T-helper 2 cell treated with Interferon-gamma antibody and Interleukin-4, amounts not matched to agents 5 μg/mL and 100 μg/mL, for 36 hours (primary cell): ENCODE results near the gene POLD2.

ENCODE experiments used
- DNase-seq: peaks from one replicate; pipeline ENCODE4 v3.0.0; 2021; ENCODE audit warnings: low spot score
- H3K27ac Mint-ChIP-seq: one replicate; pipeline ENCODE4 v1.8.0; 2021; ENCODE audit warnings: mild to moderate bottlenecking, mixed read lengths
- H3K27me3 Mint-ChIP-seq: one replicate; pipeline ENCODE4 v1.8.0; 2021; ENCODE audit warnings: low read depth, mixed read lengths
- H3K36me3 Mint-ChIP-seq: one replicate; pipeline ENCODE4 v1.8.0; 2021; ENCODE audit warnings: low read depth, mixed read lengths
- H3K4me1 Mint-ChIP-seq: one replicate; pipeline ENCODE4 v1.8.0; 2021; ENCODE audit warnings: low read depth, mixed read lengths
- H3K4me3 Mint-ChIP-seq: one replicate; pipeline ENCODE4 v1.8.0; 2022; ENCODE audit warnings: mild to moderate bottlenecking, moderate library complexity, mixed read lengths
- H3K9me3 Mint-ChIP-seq: one replicate; pipeline ENCODE4 v1.8.0; 2021; ENCODE audit warnings: mixed read lengths

POLD2 gene

GRCh38 chr7:44100458-44101302, 22.7 kb downstream of the POLD2 start:
- Mint-ChIP-seq H3K9me3 (no peaks in the 10 kb centered on the region), H3K27ac (no peak overlapping the region), H3K27me3 (peaks cover 7% of the 10 kb centered on the region), H3K4me1 (peaks cover 28% of the 10 kb centered on the region), H3K36me3 (no peaks in the 10 kb centered on the region), H3K4me3 (no peak overlapping the region)
- no peak for DNase-seq

GRCh38 chr7:44099669-44100068, 23.7 kb downstream of the POLD2 start:
- Mint-ChIP-seq H3K27me3 (peaks cover 3% of the 10 kb centered on the region), H3K9me3 (no peaks in the 10 kb centered on the region), H3K4me1 (peaks cover 24% of the 10 kb centered on the region), H3K4me3 (no peak overlapping the region), H3K27ac (no peak overlapping the region), H3K36me3 (no peaks in the 10 kb centered on the region)
- no peak for DNase-seq

GRCh38 chr7:44098092-44099068, 25.0 kb downstream of the POLD2 start:
- peak overlapping the region; percentile 41 for H3K4me3 Mint-ChIP-seq
- no peak for DNase-seq
- peaks cover 1% of the 10 kb centered on the region for H3K36me3 Mint-ChIP-seq
- H3K27me3 Mint-ChIP-seq: peaks cover 1% of the 10 kb centered on the region
- peaks cover 24% of the 10 kb centered on the region for H3K4me1 Mint-ChIP-seq
- H3K27ac Mint-ChIP-seq: peak overlapping the region; percentile 88
- H3K9me3 Mint-ChIP-seq: peaks cover 2% of the 10 kb centered on the region

DNA sequence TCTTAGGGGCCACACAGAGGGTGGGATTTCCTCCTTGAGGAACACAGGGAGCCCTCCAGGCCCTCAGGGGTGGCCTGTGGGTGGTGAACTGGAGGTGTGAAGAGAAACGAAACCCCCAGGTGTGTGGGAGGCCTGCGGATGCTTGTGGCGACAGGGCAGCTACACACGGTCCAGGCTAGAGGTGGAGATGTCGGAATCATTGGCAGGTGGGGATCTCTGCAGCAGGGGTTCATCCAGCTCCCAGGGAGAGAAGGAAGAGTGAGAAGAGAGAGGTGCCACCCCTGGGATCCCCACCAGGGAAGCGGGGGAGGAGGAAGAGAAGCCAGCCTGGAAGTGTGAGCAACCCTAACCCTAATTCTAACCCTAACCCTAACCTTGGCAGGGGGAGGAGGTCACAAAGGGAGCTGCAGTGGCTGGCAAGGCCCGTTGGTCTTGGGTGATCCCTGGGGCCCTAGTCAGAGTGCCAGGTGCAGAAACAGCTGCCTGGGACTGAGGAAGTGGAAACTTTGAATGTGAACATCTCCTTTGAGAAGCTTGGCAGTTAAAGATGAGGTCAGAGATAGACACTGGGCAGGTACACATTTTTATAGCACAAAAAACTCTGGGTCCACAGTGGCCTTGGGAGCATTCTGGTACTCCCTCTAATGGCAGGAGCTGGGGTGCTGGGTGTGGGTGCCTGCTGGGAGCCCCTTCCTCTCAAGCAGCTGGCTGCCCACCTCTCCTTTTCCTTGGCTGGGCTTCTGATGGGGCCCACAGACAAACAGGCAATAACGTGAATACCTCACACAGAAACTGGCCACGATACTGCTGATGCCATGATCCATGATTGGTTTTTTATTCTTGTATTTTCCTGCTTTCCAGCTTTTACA, 26.1 kb downstream of the POLD2 start:
- Mint-ChIP-seq H3K27me3 (no peaks in the 10 kb centered on the region), H3K36me3 (peaks cover 6% of the 10 kb centered on the region), H3K4me3 (peak overlapping the region; percentile 41), H3K27ac (peak overlapping the region; percentile 88), H3K9me3 (peaks cover 6% of the 10 kb centered on the region), H3K4me1 (peaks cover 24% of the 10 kb centered on the region)
- DNase-seq: peak; percentile 55

- peak overlapping the region; percentile 41 for H3K4me3 Mint-ChIP-seq
- H3K27ac Mint-ChIP-seq: peak overlapping the region; percentile 88
- H3K4me1 Mint-ChIP-seq: peaks cover 24% of the 10 kb centered on the region
- no peaks in the 10 kb centered on the region for H3K27me3 Mint-ChIP-seq
- no peak for DNase-seq
- H3K36me3 Mint-ChIP-seq: peaks cover 6% of the 10 kb centered on the region
- H3K9me3 Mint-ChIP-seq: peaks cover 6% of the 10 kb centered on the region
These were observed 26.9 kb downstream of the POLD2 start for GRCh38 chr7:44096326-44096881.

DNA sequence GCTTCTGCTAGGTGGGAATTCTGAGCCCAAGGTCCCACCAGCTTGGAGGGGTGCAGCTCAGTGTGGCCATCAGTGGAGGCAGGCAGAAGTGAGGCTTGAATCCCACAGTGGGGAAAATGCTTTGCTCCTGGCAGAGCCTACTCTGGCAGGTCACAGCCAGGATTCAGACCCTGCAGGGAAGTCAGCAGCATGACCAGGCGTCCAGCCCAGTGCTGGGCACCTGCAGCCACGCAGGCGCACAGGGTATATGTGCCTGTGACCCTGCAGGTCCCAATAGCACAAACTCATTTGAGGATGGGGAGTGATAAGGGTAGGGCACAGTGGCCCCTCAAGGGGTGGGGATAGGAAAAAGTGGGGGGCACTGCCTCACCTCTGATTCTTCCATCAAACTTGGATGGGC, 27.6 kb downstream of the POLD2 start:
- Mint-ChIP-seq H3K4me3 (no peak overlapping the region), H3K9me3 (peaks cover 6% of the 10 kb centered on the region), H3K36me3 (peaks cover 6% of the 10 kb centered on the region), H3K4me1 (peaks cover 24% of the 10 kb centered on the region), H3K27me3 (peaks cover 1% of the 10 kb centered on the region), H3K27ac (peak overlapping the region; percentile 49)
- no peak for DNase-seq

- Mint-ChIP-seq H3K27me3 (peaks cover 2% of the 10 kb centered on the region), H3K9me3 (peaks cover 6% of the 10 kb centered on the region), H3K36me3 (peaks cover 6% of the 10 kb centered on the region), H3K4me1 (peaks cover 24% of the 10 kb centered on the region), H3K27ac (peak overlapping the region; percentile 49), H3K4me3 (no peak overlapping the region)
- DNase-seq: no peak
These were observed 28.3 kb downstream of the POLD2 start for GRCh38 chr7:44094883-44095592.

DNA sequence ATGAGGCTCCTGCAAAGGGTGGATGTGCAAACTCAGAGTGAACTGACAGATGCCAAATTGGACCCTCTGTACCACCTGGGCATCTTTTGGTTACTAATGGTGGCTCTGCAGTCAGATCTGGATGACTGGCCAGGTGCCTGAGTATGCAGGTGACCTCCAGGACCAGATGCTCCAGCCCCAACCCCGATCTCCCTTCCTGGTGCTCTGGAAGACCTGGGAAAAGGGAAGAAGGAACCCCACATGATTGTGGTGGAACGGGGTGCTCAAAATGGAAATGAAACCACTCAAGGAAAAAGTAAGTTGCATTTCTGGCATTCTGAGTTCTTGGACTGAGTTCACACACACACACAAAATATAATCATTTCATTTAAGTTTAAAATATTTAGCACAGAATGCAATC, 29.0 kb downstream of the POLD2 start:
- Mint-ChIP-seq H3K4me1 (peaks cover 24% of the 10 kb centered on the region), H3K4me3 (no peak overlapping the region), H3K36me3 (peaks cover 6% of the 10 kb centered on the region), H3K27ac (no peak overlapping the region), H3K9me3 (peaks cover 6% of the 10 kb centered on the region), H3K27me3 (peaks cover 2% of the 10 kb centered on the region)
- DNase-seq: no peak

GRCh38 chr7:44093102-44093641, 30.2 kb downstream of the POLD2 start:
- DNase-seq: no peak
- Mint-ChIP-seq H3K36me3 (peaks cover 6% of the 10 kb centered on the region), H3K4me3 (no peak overlapping the region), H3K4me1 (peaks cover 22% of the 10 kb centered on the region), H3K9me3 (peaks cover 6% of the 10 kb centered on the region), H3K27ac (peak overlapping the region; percentile 53), H3K27me3 (peaks cover 2% of the 10 kb centered on the region)

GRCh38 chr7:44087911-44088838, 35.2 kb downstream of the POLD2 start:
- no peak overlapping the region for H3K27ac Mint-ChIP-seq
- H3K36me3 Mint-ChIP-seq: peaks cover 2% of the 10 kb centered on the region
- H3K4me1 Mint-ChIP-seq: peaks cover 2% of the 10 kb centered on the region
- peaks cover 2% of the 10 kb centered on the region for H3K27me3 Mint-ChIP-seq
- peaks cover 2% of the 10 kb centered on the region for H3K9me3 Mint-ChIP-seq
- no peak overlapping the region for H3K4me3 Mint-ChIP-seq
- no peak for DNase-seq

- H3K4me3 Mint-ChIP-seq: no peak overlapping the region
- no peak overlapping the region for H3K27ac Mint-ChIP-seq
- no peak for DNase-seq
- peaks cover 2% of the 10 kb centered on the region for H3K27me3 Mint-ChIP-seq
- H3K36me3 Mint-ChIP-seq: no peaks in the 10 kb centered on the region
- peaks cover 6% of the 10 kb centered on the region for H3K4me1 Mint-ChIP-seq
- no peaks in the 10 kb centered on the region for H3K9me3 Mint-ChIP-seq
These were observed 36.7 kb downstream of the POLD2 start for GRCh38 chr7:44086627-44087026.

DNA sequence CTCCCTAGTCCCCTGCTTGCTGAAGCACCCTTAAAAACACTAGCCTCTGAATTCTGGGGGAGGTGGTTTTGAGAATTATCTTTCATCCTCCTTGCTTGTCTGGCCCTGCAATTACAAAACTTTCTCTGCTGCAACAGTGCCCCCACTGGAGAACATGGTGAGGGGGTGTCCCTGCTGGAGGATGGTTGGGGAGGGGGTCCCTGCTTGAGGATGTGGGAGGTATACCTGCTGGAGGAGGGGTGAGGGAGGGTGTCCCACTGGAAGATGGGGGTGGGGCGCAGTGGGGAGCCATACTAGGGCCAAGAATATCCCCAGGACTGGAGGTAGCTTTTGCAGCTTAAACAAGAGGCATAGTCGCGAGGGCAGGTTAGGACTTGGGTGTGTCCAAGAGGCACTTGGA, 37.8 kb downstream of the POLD2 start:
- no peaks in the 10 kb centered on the region for H3K9me3 Mint-ChIP-seq
- no peaks in the 10 kb centered on the region for H3K27me3 Mint-ChIP-seq
- no peak overlapping the region for H3K27ac Mint-ChIP-seq
- H3K4me1 Mint-ChIP-seq: peaks cover 14% of the 10 kb centered on the region
- peaks cover 7% of the 10 kb centered on the region for H3K36me3 Mint-ChIP-seq
- DNase-seq: no peak
- H3K4me3 Mint-ChIP-seq: no peak overlapping the region
